ENCODE measurements around the gene FUOM.
"Not testable (repeated sequence)": the region's sequence is repeated elsewhere in the genome, so short reads cannot be mapped to it uniquely, and the experiment has no call there.

The FUOM gene

GRCh38 chr10:133335246-133336117, 22.3 kb downstream of the FUOM start:
- DNase-seq: peak in 40 of 56 donors; percentile 7 to 80 (median 52)

GRCh38 chr10:133334503-133335245, 23.1 kb downstream of the FUOM start:
- no peak for DNase-seq

GRCh38 chr10:133332936-133333699, 24.7 kb downstream of the FUOM start:
- no peak for DNase-seq

GRCh38 chr10:133329491-133330202, 28.2 kb downstream of the FUOM start:
- DNase-seq: peak in 52 of 56 donors; percentile 11 to 92 (median 72)

GRCh38 chr10:133328358-133329343, 29.2 kb downstream of the FUOM start:
- DNase-seq: no peak

GRCh38 chr10:133327651-133328357, 30.0 kb downstream of the FUOM start:
- DNase-seq: no peak

GRCh38 chr10:133326745-133327650, 30.8 kb downstream of the FUOM start:
- DNase-seq: no peak

- DNase-seq: no peak
Measured at GRCh38 chr10:133326223-133326551, 31.6 kb downstream of the FUOM start.

GRCh38 chr10:133325440-133326222, 32.2 kb downstream of the FUOM start:
- no peak for DNase-seq

- no peak for DNase-seq
Measured at GRCh38 chr10:133324857-133325260, 33.0 kb downstream of the FUOM start.

GRCh38 chr10:133324198-133324792, 33.5 kb downstream of the FUOM start:
- peak in 21 of 56 donors; percentile 12 to 69 (median 50) for DNase-seq

- DNase-seq: not testable (repeated sequence)
Measured at GRCh38 chr10:133322064-133322709, 35.6 kb downstream of the FUOM start.

- not testable (repeated sequence) for DNase-seq
Measured at GRCh38 chr10:133320852-133321422, 36.9 kb downstream of the FUOM start.

- peak in 20 of 56 donors; percentile 9 to 66 (median 26) for DNase-seq
Measured at GRCh38 chr10:133318494-133319127, 39.2 kb downstream of the FUOM start.

- no peak for DNase-seq
Measured at GRCh38 chr10:133316732-133317131, 41.1 kb downstream of the FUOM start.

Measured in amygdala (tissue), 56 donors.